SHP77 treated with DMSO at 0.1 percent for 48 hours (cell line): ENCODE measurements around the gene SALL2.
"Not testable (repeated sequence)": the region's sequence is repeated elsewhere in the genome, so short reads cannot be mapped to it uniquely, and the experiment has no call there.

ENCODE experiments used
- DNase-seq: peaks from one replicate; lab custom pipeline; 2025; lab: John Stamatoyannopoulos, UW

Gene SALL2

DNA sequence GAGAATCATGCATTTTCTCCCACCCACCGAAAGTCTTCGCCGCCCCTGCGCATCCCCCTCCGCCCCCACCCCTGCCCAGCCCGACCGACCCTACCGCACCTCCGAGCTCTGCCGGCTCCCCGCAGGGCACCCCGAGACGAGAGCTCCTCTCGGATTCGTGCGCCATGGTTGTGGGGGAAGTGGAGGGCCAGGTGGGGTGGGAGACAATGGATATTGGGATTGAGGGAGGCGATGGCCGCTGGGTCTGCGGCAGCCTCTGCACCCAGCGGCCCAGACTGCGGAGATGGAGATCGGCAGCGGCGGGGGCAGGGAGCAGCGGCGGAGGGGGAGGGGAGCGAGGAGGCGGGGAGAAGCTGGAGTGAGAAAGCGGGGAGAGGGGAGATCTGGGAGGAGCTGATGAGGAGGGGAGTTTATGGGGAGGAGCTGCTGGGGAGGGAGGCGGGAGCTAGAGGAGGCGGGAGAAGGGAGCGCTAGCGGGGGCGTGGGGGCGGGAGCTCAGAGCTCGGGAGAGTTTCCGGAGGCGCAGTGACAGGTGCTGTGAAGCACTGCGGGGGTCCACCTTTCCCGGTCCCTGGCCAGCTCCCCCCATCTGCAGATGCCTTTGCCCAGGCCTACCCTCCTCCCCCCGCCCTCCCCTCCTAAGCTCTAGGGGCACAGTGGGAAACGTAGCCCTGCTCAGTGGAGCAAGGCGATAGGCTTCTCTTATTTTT is at the start of gene SALL2:
Gene SALL2 (minus strand): TSS at position 385 of the 710 bp plus-strand sequence. CDS start 219 bp downstream, at position 166.
- peak; percentile 80 for DNase-seq

DNA sequence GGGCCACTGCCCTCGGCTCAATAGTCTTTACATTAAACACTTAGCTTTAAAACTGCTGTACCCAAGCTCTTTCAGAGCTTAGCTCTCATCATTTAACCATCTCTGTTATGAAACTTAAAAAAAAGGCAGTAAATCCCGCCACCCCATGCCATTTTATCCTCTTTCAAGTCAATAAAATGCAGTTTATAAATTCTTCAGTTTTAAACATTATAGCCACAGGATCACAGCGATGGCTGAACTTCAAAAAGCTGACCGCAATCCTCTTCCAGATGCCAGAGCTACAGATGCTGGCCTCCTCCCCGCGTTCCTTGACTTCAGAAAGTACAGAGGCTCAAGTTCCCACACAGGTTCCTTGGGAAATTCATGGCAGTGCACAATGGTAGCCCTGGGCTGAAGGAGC is 49.5 kb upstream of the SALL2 start:
- no peak for DNase-seq

DNA sequence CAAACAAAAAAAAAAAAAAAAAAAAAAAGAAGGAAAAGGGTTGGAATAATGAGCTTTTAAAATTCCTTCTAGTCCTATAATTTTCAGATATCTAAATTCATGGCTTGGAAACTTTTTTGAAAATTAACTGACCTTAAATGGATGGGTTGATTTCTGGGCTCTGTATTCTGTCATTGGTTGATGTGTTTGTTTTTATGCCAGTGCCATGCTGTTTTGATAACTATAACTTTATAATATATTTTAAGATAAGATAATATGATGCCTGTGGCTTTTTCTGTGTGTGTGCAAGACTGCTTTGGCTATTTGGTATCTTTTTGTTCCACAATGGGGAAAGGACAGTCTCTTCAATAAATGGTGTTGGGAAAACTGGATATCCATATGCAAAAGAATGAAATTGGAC is 46.5 kb upstream of the SALL2 start:
- no peak for DNase-seq

DNA sequence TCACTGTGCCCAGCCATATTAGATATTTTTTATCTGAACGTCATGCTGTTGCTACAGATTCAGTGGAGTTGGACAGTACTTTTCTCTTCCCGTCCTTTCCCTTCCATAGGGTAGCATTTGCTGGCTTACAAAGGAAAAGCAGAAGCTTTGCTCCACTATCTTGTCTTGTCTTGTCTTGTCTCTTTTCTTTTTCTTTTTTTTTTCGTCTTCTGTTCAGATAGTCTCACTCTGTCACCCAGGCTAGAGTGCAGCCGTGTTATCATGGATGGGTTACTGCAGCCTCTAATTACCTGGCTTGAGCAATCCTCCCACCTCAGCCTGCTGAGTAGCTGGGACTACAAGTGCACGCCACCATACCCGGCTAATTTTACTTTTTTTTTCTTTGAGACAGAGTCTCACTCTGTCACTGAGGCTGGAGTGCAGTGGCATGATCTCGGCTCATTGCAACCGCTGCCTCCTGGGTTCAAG is 32.6 kb upstream of the SALL2 start:
- DNase-seq = no peak

DNA sequence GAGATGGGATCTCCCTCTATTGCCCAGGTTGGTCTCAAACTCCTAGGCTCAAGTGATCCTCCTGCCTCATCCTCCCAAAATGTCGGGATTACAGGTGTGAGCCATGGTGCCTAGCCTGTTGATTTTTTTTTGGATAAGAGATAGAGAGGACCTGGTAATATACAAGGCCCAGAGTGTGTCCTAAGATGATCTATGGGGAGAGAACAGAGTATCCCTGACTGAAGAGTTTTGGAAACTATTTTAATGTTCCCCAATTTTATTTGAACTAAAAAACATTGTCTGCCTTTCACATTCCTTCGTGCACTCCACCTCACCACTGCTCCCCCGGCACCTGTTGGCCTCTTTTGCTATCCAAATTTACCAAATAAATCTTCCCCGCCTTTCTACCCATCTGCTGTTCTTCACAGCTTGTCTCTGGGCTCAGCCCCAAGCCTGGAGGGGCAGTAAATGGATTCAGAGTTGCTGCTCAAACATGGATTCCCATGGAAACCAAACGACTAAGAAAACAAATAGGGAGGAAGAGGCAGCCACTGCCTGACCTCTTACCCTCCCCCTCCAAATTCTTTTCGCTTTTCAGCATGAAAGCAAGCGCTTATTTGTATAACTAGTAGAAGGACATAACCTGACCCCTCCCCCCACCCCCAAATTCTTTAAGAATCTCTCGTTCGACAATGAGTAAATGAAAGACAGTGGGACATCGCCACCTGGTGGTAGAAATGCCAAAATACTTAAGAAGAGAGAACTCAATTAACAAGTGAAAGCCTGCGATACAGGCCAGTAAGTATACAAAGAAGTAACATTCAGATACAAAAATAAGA is 31.1 kb upstream of the SALL2 start:
- DNase-seq = peak; percentile 83

DNA sequence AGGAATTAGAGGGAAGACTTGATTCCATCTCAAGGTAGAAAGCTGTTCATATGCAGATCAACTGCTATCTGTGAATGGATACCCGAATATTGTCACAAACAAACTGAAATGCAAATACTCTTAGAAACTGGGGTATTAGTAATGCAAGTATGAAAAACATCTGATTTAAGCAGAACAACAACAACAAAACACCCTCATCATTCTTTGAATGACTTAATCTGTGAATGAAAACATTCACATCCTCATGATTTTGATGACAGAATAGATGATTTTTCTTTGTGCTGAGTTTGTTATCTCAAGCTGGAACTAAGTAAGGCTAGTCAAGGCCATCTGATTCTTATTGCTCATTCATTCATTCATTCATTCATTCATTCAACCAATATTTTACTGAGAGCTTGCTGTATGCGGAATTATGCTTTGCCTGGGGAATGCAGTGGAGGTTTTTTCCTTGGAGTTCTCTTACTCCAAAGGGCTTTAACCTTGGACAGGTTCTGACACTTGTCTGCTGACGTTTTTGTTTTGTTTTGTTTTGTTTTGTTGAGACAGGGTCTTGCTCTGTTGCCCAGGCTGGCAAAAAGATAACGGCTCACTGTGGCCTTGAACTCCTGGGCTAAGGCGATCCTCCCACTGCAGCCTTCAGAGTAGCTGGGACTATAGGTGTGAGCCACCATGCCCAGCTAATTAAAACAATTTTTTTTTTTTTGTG is 30.4 kb upstream of the SALL2 start:
- DNase-seq = no peak

DNA sequence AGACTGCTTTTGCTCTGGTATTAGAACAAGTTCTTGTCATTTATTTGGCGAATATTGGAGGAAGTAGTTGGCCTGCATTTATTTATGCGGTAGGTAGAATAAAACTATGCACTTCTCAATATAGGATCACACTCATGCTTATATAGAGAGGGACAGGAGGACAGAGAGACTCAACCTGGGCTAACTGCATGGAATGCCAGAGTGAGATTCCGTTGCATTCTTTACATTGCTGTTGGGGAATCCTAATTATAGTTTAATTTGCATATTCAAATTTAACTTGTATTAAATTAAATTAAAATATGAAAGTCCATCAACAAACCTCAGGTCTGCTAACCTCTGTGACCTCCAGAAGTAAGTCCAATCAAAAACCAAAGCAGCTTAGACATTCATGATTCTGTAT is 27.1 kb upstream of the SALL2 start:
- DNase-seq = no peak

DNA sequence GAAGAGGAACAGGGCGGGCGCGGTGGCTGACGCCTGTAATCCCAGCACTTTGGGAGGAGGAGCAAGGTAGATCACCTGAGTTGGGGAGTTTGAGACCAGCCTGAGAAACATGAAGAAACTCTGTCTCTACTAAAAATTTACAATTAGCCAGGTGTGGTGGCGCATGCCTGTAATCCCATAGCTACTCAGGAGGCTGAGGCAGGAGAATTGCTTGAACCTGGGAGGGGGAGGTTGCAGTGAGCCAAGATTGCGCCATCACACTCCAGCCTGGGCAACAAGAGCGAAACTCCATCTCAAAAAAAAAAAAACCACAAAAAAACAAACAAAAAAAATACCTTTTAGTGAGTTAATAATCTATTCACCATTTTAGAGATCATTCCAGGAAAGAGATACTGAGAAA is 18.4 kb upstream of the SALL2 start:
- not testable (repeated sequence) for DNase-seq

DNA sequence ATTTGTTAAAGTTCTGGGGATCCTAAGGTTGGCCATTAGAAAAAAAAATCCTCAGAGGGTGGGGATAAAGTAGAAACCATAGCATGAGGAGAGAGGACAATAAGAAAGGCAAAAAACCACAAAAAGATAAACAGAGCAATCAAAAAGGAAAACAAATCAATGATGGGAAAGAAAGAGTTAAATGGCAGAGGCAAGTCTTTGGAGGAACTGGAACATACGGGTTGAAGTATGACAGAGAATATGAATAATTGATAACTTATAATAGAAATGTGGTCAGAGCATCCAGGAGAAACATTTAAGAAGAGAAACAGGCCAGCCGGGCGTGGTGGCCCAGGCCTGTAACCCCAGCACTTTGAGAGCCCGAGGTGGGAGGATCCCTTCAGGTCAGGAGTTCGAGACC is 17.8 kb upstream of the SALL2 start:
- DNase-seq = no peak

DNA sequence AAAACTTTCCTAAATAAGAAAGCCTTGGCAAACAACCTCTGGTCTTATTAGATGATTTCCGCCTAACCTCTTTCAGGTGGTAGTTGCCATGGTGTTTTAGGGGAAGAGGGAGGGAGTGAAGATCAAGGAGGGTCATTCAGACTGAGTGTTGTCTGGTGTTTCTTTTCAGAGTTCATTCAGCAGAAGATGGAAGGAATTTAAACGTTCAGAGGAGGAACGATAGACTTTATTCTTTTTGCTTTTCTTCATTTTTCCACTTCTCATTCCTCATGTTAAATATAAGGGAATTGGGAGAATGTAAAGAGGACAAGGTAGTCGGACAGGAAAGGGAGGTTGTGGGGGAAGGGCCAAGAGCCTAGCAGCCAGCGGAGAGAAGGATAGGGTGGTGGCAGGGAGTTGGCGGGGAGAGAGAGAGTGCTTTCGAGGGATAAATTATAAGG is 17.4 kb upstream of the SALL2 start:
- DNase-seq = no peak

DNA sequence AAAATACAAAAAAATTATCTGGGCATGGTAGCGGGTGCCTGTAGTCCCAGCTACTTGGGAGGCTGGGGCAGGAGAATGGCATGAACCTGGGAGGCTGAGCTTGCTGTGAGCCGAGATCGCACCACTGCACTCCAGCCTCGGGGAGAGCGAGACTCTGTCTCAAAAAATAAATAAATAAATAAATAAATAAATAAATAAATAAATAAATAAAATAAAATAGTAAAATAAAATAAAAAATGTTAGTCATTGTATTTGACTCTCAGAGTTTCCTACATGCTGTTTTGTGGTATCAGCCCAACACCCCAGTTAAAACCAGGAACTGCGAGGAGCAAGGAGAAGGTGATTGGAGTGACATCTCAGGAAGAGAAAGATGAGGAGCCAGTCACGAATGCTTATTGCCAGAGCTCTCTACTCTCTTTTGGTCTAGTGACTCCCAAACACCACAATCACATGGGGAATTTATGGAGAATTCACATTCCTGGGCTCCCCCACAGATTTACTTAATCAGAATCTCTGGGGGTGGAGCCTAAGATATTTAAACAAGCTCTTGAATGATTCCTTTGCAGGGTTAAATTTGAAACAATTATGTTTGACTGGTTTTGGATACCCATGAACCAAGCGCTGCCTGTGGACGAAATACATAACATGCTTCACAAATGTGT is 15.4 kb upstream of the SALL2 start:
- no peak for DNase-seq

DNA sequence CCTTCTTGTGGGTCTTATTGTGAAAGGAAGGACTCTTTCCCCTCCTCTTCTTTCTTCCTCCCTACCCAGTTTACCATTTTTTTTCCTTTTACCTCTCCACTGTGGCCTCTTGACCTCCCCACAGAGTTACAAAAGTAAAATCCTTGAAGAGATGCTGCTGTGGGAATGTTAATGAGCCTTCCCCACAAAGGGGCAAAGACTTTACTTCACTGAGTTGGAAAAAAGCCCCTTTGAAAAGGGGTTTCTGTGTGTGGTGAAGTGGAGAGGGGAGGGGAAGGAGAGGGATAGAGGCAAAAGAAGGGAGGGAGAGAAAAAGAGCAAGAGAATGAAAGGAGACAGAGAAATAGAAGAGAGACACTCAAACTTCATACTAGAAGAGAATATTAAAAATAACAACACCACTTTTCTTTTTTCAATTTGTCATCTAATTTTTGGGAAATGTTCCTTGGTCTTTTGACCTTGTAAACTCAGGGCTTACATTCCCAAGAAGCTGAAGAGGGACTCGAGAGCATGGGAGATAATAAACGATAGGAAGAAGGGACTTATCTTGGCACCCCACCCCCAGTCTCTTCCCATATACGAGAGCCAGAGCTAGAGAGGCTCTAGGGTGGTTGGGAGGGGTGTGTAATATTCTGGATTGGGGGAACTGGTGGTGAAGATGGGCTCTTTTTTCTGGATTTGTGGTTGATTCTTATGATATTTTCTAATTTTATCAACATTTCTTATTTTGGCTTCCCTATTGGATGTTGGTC is 13.2 kb upstream of the SALL2 start:
- no peak for DNase-seq

DNA sequence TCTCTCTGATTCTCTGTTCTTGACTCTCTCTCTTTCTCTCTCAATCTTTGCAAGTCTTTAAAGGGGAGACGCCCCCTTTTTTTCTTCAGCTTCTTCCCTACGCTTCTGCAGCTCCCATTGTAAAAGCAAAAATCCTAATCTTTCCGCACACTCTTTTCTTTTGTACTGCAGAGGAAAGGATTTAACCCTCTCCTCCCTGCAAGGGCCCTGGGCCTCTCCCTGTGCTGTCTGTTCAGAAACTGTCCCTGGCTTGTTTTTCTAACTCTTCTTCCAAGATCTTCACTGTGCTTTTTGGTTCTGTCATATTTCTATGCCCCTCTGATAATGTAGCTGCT is 10.9 kb upstream of the SALL2 start:
- no peak for DNase-seq

DNA sequence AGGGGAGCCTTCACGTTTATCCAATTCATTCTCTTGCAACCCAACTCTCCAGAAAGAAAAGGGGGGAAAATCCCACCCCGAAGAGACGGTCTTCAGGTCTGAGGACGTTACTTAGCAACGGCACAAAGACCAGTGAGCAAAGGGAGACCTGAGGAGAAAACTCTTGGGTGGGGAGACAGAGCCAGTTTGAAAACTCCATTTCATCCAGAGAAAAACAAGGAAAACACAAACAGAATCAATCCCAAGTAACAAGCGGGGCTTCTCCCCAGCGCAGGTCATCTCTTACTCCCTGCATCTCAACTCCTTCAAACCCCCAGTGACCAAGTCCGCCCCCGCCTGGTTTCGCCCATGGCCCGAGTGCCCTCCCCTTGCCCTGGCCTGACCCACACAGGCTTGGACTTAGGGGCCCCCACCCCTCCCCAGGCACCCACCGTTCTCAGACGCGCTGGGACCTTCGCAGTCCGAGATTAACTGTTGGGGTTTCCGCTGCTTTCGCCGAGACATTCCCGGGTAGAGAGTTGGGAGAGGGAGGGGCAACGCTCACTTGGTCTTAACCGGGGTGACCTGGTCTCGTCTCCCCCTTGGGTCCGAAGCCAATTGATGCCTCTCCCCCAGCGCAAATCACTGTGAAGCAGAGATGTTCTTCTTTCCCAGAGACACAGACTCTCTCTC is 10.4 kb upstream of the SALL2 start:
- no peak for DNase-seq

DNA sequence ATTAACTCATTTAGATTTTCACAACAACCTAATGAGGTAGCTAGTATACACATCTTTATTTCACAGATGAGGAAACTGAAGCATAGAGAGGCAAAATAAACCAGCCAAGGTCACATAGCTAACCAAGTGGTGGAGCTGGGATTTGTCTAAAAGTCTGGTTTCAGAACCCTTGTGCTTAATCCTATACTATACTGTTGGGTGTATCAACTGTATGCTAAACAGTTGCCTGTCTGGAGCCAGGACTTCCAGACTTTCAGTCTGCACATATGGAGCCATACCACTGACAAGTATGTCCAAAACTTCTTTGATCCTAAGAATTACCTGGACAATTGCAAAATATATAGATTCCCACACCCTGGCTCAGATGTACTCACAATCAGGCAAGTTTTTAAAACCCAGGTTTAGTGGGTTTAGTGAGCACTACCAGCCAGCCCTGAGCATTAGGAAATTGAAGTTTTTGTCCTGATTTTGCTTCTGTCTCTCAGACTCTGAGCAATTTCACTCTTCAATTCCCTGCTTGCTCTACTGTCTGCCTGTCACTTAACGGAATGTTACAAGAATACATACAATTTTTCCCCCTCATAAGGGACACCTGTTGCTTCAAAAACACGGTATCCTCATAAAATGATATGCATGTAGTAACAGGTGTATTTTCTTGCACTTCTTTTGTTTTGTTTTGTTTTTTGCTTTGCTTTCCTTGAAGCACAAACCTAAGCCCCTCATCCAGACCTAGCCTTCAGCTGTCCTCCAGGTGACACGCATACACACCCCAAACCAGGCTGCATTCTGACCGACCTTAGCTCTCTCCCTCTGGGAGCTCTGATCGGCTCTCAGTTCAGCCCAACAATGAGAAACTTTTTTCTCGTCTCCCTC is 9.6 kb upstream of the SALL2 start:
- no peak for DNase-seq

DNA sequence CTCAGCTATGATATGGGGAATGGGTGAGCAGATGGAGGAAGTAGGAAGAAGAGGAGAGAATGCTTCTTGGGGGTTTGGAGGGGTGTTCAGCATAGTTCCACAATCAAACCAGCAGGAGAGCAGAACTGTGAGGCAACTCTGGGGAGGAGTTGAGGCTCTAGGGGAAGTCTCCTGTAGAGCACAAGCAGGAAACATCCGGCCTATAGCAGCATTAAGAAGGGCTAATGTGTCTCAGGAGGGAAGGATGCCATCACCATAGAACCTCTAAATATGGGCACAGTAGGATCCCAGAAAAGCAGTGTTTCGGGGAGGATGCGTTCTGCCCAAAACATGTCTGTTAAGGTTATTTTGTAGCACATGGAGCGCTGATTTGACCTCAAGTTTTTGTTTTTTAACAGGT is 8.4 kb upstream of the SALL2 start:
- DNase-seq = no peak

DNA sequence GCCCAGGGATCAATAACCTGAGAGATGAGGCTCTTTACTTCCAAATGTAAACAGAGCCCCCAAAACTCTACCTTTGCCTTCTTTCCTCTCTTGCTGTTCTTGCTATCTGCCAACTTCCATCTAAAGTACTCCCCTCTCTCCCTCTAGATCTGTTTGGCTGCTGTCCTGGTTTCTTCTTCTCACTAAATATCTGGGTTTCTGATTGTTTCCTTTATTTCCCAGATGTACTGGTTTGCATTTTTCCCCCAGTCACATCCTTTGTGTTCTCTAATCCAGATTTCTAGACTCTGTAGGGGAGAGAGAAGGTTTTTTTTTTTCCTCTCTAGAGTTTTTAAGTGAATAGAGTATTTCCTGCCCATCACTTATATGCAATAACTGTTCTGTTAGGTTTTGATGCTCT is 7.1 kb upstream of the SALL2 start:
- DNase-seq = no peak

DNA sequence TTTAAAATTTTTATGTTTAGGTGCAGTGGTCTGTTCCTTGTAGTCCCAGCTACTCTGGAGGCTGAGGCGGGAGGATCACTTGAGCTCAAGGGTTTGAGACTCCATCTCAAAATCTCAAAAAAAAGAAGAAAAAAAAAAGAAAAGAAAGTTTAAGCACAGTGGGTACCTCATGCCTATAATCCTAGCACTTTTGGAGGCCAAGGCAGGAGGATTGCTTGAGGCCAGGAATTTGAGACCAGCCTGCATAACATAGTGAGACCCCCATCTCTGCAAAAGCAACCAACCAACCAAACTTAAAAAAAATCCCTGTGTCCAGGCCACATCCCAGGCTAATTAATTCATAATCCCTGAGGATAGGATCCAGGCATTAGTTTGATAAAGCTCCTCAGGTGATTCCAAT is 3.4 kb upstream of the SALL2 start:
- DNase-seq = no peak

DNA sequence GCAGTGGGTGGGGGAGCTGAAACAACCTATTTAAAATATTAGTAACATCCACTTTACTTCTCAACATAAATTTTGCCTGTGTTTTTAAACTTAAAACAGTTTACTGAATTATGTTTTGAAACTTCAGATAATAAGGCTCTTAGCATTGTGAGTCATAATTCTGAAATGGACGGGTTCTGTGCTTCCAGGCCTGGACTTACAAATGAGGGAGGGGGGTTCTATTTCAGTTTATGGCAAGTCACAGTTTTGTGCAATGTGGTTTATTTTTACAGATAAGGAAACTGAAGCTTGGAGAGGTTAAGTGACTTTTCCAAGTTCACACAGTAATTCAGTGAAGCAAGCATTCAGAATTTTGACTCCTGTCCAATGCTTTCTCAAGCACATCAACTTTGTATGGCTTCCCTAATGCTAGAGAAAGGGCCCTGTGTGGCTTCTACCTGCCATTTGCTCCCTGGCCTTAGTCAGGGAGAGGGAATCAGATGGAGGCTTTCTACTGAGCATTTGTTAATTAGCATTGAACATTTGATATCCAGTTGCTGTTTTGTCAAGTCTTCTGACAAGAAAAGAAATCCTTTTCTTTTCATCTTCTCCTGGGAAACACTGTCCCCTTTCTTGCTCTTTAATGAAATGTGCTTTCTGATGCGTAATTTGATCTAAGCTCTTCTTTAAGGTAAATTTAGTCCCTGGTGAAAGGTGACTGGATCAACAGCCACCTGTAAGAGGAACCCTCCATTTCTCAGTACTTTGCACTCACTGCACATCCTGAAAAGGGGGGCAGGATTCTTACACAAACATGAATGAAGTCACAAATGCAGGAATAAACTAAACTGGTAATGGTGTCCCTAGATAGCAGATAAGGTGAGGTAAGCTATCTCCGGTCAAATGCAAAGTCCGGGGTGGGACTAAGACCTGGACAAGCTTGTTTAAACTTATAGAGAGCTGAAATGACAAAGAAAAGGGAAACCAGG is 2.5 kb upstream of the SALL2 start:
- no peak for DNase-seq
